ENCODE results near the gene EML4.
A peak's percentile ranks its signal among the peaks of the same experiment; 100 is the strongest.

EML4 gene

GRCh38 chr2:42217914-42218313 is 48.8 kb downstream of the EML4 start:
- H3K27me3 ChIP-seq (ENCODE audit: insufficient read depth, poor library complexity, severe bottlenecking), result no peaks in the 10 kb centered on the region
- no peak overlapping the region for H3K4me3 ChIP-seq (replicated peaks; ENCODE audit: insufficient read depth, low read length)
- H3K27ac ChIP-seq (replicated peaks), result peak overlapping the region; percentile 75
- TF ChIP-seq SPI1 (IDR thresholded peaks at IDR 0.05; ENCODE audit: borderline replicate concordance, low read depth) (no peak), GABPA (IDR thresholded peaks at IDR 0.05; ENCODE audit: low read depth) (no peak)
- TF ChIP-seq, protein P1, sequence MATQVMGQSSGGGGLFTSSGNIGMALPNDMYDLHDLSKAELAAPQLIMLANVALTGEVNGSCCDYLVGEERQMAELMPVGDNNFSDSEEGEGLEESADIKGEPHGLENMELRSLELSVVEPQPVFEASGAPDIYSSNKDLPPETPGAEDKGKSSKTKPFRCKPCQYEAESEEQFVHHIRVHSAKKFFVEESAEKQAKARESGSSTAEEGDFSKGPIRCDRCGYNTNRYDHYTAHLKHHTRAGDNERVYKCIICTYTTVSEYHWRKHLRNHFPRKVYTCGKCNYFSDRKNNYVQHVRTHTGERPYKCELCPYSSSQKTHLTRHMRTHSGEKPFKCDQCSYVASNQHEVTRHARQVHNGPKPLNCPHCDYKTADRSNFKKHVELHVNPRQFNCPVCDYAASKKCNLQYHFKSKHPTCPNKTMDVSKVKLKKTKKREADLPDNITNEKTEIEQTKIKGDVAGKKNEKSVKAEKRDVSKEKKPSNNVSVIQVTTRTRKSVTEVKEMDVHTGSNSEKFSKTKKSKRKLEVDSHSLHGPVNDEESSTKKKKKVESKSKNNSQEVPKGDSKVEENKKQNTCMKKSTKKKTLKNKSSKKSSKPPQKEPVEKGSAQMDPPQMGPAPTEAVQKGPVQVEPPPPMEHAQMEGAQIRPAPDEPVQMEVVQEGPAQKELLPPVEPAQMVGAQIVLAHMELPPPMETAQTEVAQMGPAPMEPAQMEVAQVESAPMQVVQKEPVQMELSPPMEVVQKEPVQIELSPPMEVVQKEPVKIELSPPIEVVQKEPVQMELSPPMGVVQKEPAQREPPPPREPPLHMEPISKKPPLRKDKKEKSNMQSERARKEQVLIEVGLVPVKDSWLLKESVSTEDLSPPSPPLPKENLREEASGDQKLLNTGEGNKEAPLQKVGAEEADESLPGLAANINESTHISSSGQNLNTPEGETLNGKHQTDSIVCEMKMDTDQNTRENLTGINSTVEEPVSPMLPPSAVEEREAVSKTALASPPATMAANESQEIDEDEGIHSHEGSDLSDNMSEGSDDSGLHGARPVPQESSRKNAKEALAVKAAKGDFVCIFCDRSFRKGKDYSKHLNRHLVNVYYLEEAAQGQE (IDR thresholded peaks at IDR 0.05; ENCODE audit: insufficient replicate concordance, low read depth), result no peak
- DNase-seq (ENCODE audit: low read depth in 1 of 2, low spot score in 1 of 2), result no peak

DNA sequence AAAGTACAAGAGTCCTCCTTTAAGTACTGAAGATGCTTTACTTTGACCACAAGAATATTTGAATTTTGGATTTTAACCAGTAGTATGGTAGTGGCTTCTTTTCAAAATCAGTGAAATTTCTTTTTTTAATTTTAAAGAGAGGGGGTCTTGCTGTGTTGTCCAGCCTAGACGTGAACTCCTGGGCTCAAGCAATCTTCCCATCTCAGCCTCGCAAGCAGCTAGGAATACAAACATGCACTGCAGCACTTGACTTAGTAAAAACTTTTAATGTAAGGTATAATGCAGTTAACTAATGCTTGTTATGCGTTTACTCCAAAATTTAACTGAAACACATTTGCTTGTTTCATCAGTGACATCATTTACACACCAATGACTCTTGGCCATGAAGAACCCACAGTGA is 49.6 kb downstream of the EML4 start:
- TF ChIP-seq, protein P1 (IDR thresholded peaks at IDR 0.05; ENCODE audit: insufficient replicate concordance, low read depth), result no peak
- TF ChIP-seq POLR2AphosphoS5 (IDR thresholded peaks at IDR 0.05; ENCODE audit: low read depth) (no peak), SPI1 (IDR thresholded peaks at IDR 0.05; ENCODE audit: borderline replicate concordance, low read depth) (no peak), GABPA (IDR thresholded peaks at IDR 0.05; ENCODE audit: low read depth) (no peak)
- TF ChIP-seq, protein P2, sequence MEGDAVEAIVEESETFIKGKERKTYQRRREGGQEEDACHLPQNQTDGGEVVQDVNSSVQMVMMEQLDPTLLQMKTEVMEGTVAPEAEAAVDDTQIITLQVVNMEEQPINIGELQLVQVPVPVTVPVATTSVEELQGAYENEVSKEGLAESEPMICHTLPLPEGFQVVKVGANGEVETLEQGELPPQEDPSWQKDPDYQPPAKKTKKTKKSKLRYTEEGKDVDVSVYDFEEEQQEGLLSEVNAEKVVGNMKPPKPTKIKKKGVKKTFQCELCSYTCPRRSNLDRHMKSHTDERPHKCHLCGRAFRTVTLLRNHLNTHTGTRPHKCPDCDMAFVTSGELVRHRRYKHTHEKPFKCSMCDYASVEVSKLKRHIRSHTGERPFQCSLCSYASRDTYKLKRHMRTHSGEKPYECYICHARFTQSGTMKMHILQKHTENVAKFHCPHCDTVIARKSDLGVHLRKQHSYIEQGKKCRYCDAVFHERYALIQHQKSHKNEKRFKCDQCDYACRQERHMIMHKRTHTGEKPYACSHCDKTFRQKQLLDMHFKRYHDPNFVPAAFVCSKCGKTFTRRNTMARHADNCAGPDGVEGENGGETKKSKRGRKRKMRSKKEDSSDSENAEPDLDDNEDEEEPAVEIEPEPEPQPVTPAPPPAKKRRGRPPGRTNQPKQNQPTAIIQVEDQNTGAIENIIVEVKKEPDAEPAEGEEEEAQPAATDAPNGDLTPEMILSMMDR (IDR thresholded peaks at IDR 0.05; ENCODE audit: insufficient read depth, low read length), result no peak
- H3K27ac ChIP-seq (replicated peaks), result no peak overlapping the region
- no peak overlapping the region for H3K4me3 ChIP-seq (replicated peaks; ENCODE audit: insufficient read depth, low read length)
- H3K27me3 ChIP-seq (ENCODE audit: insufficient read depth, poor library complexity, severe bottlenecking), result no peaks in the 10 kb centered on the region
- no peak for DNase-seq (ENCODE audit: low read depth in 1 of 2, low spot score in 1 of 2)

DNA sequence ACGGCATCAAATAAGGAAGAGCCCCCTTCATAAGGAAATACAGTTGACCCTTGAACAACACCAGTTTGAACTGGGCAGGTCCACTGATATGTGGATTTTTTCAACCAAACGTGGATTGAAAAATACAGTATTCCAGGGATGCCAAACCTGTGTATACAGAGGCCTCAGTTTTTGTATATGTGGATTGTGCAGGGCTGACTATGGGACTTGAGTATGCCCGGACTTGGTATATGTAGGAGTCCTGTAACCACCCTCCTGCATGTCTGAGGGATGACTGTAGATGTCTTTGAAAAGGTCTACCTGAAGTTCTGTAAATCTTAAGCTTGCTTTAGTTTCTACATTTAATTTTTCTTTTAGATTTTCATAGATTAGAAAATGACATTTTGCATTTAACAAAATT is 50.0 kb downstream of the EML4 start:
- H3K27me3 ChIP-seq (ENCODE audit: insufficient read depth, poor library complexity, severe bottlenecking), result no peaks in the 10 kb centered on the region
- no peak overlapping the region for H3K4me3 ChIP-seq (replicated peaks; ENCODE audit: insufficient read depth, low read length)
- H3K27ac ChIP-seq (replicated peaks), result no peak overlapping the region
- DNase-seq (ENCODE audit: low read depth in 1 of 2, low spot score in 1 of 2), result no peak
- TF ChIP-seq SPI1 (IDR thresholded peaks at IDR 0.05; ENCODE audit: borderline replicate concordance, low read depth), result no peak
- TF ChIP-seq GABPA (IDR thresholded peaks at IDR 0.05; ENCODE audit: low read depth), result no peak
- TF ChIP-seq, protein P1 (IDR thresholded peaks at IDR 0.05; ENCODE audit: insufficient replicate concordance, low read depth), result no peak
- TF ChIP-seq, protein P2 (IDR thresholded peaks at IDR 0.05; ENCODE audit: insufficient read depth, low read length), result no peak
- TF ChIP-seq POLR2AphosphoS5 (IDR thresholded peaks at IDR 0.05; ENCODE audit: low read depth), result no peak
